ENCODE data around the gene AGBL2. TPM values are rescaled to one million over a fixed set of nuclear protein-coding genes. Genes with fewer than 3 reads are reported as not detected.

The AGBL2 gene
- total RNA-seq, 1 experiment from 2014 or later: 3.0 TPM

DNA sequence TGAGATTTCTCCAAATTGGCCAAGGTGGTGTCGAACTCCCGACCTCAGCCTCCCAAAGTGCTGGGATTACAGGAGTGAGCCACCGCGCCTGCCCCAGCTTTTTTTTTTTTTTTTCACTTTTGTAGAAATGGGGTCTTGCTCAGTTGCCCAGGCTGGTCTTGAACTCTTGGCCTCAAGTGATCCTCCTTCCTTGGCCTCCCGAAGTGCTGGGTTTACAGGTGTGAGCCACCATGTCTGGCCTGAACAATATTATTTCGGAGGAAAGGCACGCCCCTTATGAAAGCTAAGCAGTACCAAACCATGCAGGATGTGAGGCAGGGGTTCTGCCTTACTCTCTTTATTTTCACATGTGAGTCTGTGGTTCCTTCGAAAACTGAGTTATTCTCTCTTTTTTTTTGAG, 88.9 kb downstream of the AGBL2 start:
- no peaks in the 10 kb centered on the region for H3K9me3 Mint-ChIP-seq
- Histone ChIP-seq H2BK20ac (ENCODE audit: low read depth, low read length, poor library complexity, severe bottlenecking) (no peak overlapping the region), H3K14ac (ENCODE audit: insufficient read depth, low read length) (no peak overlapping the region), H3K9ac (ENCODE audit: extremely low read depth, insufficient read length, low read length) (no peak overlapping the region), H3K18ac (ENCODE audit: insufficient read length, low read depth, low read length) (no peak overlapping the region), H3K4me2 (ENCODE audit: insufficient read depth, insufficient read length, low read length) (no peak overlapping the region), H3K4me1 (ENCODE audit: insufficient read depth, low read length) (no peaks in the 10 kb centered on the region), H3K23ac (ENCODE audit: insufficient read length, low read depth, low read length) (no peak overlapping the region), H2AFZ (ENCODE audit: low read length) (no peak overlapping the region), H4K20me1 (ENCODE audit: control insufficient read depth, insufficient read depth, insufficient read length) (no peaks in the 10 kb centered on the region), H2BK120ac (ENCODE audit: low read depth, low read length, poor library complexity, severe bottlenecking) (no peak overlapping the region), H3K79me2 (ENCODE audit: insufficient read depth, low read length) (no peaks in the 10 kb centered on the region), H3K56ac (ENCODE audit: insufficient read length, low read depth, low read length) (no peak overlapping the region), H3K27me3 (ENCODE audit: insufficient read depth, low read length) (no peaks in the 10 kb centered on the region), H3K27ac (ENCODE audit: insufficient read length, low read depth, low read length) (no peak overlapping the region), H2AK5ac (ENCODE audit: insufficient read length, low read length) (no peak overlapping the region), H4K5ac (ENCODE audit: insufficient read length, low read depth, low read length) (no peak overlapping the region), H2BK12ac (ENCODE audit: insufficient read length, low read depth, low read length) (no peak overlapping the region), H4K8ac (replicated peaks; ENCODE audit: insufficient read length, low read depth, low read length) (no peak overlapping the region), H3K23me2 (ENCODE audit: insufficient read length, low read depth, low read length, poor library complexity, severe bottlenecking) (no peaks in the 10 kb centered on the region), H3T11ph (ENCODE audit: low read length) (no peak overlapping the region), H2BK5ac (ENCODE audit: insufficient read length, low read length) (no peak overlapping the region), H3K4ac (ENCODE audit: low read depth, low read length) (no peak overlapping the region), H3K79me1 (ENCODE audit: insufficient read depth, low read depth, low read length, poor library complexity, severe bottlenecking) (no peaks in the 10 kb centered on the region), H2BK15ac (ENCODE audit: low read depth, low read length) (no peak overlapping the region), H4K91ac (ENCODE audit: insufficient read length, low read depth, low read length) (no peak overlapping the region), H3K9me3 (ENCODE audit: control insufficient read depth, low read depth, low read length) (no peaks in the 10 kb centered on the region)
- H3K27me3 Mint-ChIP-seq (ENCODE audit: low read depth): no peaks in the 10 kb centered on the region
- no peak for DNase-seq
- TF ChIP-seq, protein P1, sequence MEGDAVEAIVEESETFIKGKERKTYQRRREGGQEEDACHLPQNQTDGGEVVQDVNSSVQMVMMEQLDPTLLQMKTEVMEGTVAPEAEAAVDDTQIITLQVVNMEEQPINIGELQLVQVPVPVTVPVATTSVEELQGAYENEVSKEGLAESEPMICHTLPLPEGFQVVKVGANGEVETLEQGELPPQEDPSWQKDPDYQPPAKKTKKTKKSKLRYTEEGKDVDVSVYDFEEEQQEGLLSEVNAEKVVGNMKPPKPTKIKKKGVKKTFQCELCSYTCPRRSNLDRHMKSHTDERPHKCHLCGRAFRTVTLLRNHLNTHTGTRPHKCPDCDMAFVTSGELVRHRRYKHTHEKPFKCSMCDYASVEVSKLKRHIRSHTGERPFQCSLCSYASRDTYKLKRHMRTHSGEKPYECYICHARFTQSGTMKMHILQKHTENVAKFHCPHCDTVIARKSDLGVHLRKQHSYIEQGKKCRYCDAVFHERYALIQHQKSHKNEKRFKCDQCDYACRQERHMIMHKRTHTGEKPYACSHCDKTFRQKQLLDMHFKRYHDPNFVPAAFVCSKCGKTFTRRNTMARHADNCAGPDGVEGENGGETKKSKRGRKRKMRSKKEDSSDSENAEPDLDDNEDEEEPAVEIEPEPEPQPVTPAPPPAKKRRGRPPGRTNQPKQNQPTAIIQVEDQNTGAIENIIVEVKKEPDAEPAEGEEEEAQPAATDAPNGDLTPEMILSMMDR (conservative IDR thresholded peaks at IDR 0.05): no peak
- no CpG with 5 or more reads among the region's 8 CpGs for WGBS (ENCODE audit: extremely low coverage, insufficient read length, low lambda C conversion rate)
- H3K4me1 Mint-ChIP-seq: no peaks in the 10 kb centered on the region
- peaks cover 33 to 83% (median 68%) of the 10 kb centered on the region in 3 experiments; a peak in 6 of 7 replicates for H3K36me3 Mint-ChIP-seq (ENCODE audit: insufficient read depth in 1 of 3, low read depth in 3 of 3)
- H3K27ac Mint-ChIP-seq: no peak overlapping the region
- no peak overlapping the region for H3K4me3 Mint-ChIP-seq

Data from H9 (cell line).